NAMALWA (cell line): ENCODE results near the gene CCDC7.
"Not testable (repeated sequence)": the region's sequence is repeated elsewhere in the genome, so short reads cannot be mapped to it uniquely, and the experiment has no call there.

Experiments
- DNase-seq: peaks from one replicate; pipeline ENCODE4 v3.0.0-alpha.2; 2015; ENCODE audit warnings: low spot score

The CCDC7 gene

DNA sequence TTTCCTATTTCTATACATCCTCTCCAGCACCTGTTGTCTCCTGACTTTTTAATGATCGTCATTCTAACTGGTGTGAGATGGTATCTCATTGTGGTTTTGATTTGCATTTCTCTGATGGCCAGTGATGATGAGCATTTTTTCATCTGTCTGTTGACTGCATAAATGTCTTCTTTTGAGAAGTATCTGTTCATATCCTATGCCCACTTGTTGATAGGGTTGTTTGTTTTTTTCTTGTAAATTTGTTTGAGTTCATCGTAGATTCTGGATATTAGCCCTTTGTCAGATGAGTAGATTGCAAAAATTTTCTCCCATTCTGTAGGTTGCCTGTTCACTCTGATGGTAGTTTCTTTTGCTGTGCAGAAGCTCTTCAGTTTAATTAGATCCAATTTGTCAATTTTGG is 253.7 kb downstream of the CCDC7 start:
- DNase-seq = not testable (repeated sequence)

DNA sequence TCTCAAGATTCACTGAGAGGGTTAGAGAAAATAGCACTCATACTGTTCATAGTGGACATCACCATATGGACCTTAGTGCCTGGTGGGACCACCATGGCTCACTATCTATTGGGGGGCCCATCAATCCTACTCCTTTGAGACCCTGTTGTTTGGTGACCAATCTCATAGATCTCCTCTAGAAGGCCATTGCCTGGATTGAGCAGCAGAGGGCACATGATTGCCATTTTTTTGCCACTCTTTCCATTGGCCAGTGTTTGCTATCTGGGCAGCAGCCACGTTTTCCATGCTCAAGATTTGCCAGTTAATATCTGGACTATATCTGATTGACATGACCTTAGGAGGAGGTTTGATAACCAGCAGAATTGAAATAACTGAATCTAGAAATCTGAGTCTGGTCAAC is 267.6 kb downstream of the CCDC7 start:
- peak; percentile 4 for DNase-seq

DNA sequence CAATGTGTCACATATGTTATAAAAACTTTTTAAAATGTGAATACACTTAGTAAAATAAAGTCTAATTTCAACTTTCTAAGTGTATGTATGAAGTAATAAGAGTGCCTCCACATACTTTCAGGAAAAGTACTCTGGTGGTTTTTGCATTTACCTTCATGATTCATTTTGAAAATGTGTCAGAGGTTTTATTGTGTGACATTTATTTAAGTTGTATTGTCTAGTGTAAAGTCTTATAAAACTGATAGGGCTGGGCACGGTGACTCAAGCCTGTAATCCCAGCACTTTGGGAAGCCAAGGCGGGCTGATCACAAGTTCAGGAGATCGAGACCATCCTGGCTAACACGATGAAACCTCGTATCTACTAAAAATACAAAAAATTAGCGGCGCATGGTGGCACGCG is 285.6 kb downstream of the CCDC7 start:
- no peak for DNase-seq

DNA sequence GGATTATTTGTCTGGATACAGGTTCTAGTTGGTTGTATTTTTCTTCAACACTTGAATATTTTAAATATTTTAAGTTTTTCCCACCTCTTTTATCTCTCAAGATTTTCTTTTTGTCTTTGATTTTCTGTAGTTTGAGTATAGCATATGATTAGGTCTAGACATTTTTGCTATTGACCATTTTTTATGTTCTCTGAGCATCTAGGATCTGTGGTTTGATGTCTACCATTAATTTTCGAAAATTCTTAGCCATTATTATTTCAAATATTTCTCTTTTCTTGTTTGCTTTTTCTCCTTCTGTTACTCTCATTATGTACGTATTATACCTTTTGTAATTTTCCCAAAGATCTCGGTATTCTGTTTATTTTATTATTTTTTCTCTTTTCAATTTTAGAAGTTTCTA is 293.0 kb downstream of the CCDC7 start:
- DNase-seq = no peak

DNA sequence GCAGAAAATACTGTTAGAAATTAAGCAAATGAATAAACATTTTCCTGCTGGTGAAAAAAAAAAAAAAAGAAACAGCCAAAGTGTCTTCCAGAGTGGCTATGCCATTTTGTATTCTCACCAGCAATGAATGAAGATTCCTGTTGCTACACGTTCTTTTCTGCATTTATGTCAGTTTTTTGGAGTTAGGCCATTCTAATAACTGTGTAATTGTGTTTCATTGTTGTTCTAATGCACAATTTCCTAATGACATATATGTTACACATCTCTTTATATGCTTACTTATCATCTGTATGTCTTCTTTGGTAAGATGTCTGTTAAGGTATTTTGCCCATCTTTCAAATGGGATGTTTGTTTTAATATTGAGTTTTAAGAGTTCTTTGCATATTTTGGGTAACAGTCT is 298.4 kb downstream of the CCDC7 start:
- no peak for DNase-seq

DNA sequence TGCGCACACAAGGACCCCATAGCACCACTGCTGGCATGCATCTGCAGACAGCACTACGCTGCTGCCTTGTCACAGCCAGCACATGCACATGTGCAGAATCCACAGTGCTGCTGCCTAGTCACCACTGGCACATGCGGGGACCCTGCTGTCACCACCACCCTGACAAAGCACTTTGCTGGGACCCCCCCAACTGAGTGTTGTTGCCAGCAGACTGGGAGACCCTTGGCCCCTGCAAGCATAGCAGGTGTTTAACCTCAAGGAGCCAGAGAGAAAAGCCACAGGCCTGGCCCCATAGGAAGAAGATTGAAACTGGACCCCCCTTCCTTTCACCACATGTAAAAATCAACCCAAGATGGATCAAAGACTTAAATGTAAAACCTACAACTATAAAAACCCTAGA is 300.9 kb downstream of the CCDC7 start:
- no peak for DNase-seq

DNA sequence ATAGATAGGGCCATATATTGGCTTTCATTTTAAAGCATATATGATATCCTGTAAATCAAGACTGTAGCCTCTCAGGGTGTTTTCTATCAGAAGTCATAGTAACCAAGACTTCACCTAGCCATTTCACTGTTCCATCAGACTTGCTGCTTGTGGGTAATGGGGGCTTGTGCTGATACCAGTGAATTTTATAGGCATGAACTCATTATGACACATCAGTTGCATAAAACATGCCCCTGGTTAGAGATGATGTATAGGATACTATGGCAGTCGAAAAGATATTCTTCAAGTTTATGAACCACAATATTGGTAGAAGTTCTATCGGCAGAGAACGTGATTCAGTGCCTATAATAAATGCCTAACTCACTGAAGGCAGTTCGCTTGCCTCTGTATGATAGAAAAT is 305.6 kb downstream of the CCDC7 start:
- no peak for DNase-seq

DNA sequence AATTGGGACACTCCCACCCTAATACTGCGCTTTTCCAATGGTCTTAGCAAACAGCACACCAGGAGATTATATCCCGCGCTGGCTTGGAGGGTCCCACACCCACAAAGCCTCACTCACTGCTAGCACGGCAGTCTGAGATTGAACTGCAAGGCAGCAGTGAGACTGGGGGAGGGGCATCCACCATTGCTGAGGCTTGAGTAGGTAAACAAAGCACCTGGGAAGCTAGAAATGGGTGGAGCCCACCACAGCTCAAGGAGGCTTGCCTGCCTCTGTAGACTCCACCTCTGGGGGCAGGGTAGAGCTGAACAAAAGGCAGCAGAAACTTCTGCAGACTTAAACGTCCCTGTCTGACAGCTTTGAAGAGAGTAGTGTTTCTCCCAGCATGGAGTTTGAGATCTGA is 309.0 kb downstream of the CCDC7 start:
- peak; percentile 4 for DNase-seq

DNA sequence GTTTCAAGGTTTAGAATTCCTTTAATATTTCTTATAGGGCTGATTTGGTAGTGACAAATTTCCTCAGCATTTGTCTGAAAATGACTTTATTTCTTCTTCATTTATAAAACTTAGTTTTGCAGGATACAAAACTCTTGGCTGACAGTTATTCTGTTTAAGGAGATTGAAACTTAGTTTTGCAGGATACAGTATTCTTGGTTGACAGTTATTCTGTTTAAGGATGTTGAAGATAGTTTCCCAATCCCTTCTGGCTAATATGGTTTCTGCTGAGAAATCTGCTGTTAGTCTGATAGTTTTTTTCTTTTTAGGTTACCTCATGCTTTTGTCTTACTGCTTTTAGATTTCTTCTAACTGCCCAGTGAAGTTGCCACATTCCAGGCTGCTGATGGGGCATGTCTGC is 325.3 kb downstream of the CCDC7 start:
- no peak for DNase-seq

DNA sequence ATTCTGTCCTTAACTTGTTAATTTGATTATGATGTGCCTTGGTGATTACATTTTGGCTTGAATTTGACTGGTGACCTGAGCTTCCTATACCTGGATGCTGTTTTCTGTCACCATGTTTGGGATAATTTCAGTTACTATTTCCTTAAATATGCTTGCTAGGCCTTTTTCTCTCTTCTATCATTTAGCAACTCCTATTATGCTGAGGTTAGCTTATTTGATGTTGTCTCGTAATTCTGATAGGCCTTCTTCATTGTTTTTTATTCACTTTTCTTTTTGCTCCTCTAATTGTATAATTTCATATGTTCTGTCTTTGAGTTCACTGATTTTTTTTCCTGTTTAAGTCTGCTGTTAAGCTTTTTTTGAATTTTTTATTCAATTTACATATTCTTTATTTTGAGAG is 327.2 kb downstream of the CCDC7 start:
- DNase-seq = no peak

DNA sequence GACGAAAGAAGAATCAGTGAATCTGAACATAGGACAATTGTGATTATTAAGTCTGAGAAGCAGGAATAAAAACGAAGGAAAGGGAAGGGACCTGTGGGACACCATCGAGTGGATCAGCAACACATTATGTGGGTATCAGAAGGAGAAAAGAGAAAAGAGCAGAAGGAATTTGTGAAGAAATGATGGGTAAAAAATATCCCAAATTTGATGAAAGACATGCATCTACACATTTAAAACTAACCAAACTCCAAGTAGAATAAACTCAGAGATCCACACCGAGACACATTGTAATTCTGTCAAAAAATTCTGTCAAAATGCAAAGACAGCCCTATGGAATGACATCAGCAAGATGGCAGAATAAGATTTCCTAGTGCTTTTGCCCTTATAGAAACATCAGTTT is 341.0 kb downstream of the CCDC7 start:
- no peak for DNase-seq

DNA sequence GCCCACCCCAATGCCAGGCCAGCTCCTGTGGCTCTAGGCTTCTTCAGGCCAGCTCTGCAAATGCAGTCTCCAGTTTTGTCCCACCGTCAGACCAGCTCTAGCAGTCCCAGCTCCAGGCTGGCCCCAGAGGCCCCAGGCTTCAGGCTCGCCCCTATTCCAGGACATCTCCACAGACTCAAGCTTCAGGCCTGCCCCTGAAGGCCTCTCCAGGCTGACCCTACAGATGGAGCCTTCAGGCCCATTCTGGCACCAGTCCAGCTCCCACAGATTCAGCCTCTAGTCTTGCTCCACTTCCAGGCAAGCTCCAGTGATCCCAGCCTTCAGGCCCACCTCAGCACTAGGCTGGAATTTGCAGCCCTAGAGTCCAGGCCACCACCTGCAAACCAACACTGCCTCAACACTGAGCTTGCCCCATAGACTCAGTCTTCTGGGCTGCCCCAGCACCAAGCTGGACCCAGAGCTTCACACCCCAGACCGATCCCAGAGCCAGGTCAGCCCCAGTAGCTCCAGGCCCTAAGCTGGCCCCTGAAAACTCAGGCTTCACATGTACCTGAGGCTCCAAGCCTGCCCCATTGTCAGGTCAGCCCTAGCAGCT is 341.8 kb downstream of the CCDC7 start:
- DNase-seq = no peak

DNA sequence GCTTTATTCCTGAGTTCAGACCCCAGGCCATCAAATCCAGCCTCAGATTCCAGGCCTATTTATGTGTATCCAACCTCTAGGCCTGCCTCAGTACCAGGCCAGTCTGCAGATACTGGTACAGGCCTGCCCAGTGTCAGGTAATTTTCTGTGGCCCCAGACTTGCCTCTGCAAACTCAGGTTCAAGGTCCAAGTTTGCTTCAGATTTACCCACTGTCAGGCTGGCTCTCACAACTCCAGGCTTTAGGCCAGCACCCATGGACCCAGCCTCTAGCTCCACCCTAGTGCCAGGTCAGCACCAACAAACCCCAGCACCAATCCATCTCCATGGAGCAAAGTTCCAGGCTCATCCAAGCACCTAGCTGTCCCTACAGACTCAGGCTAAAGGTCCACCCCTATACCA is 342.4 kb downstream of the CCDC7 start:
- DNase-seq = no peak

DNA sequence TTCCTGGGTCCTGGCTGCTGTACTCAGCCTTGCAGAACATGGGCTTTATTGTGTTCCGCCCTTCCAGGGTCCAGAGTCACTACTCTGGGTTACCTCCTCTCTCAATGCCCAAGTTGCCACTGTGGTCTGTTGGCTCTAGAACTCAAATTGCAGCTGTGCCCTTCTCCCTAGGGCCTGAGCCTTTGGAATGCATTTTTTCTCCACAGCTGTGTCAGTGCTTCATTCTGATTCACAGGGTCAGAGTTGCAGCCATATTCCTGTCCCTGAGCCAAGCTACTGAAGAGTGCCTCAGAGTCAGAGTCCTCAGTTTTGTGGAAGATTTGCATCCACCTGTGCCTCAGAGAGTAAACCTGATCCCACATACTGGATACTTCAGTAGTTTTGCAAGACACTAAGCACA is 344.5 kb downstream of the CCDC7 start:
- no peak for DNase-seq

DNA sequence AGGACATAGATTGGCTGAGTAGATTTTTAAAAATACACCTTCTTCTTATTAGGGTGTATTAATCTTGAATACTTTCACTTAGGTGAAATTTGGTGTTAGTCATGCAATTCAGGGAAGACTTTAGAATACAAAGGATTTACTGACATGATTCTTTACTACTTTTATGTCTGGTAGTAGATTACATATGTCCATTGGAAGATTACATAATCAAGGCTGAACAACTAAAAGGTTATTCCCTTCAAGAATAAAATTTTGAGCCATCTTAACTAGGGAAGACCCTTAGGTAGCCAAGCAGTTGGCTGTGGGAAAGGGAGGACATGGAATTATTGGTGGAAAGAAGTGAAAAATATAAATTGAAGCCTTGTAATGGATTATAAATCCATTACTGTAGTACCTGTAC is 347.1 kb downstream of the CCDC7 start:
- DNase-seq = no peak

DNA sequence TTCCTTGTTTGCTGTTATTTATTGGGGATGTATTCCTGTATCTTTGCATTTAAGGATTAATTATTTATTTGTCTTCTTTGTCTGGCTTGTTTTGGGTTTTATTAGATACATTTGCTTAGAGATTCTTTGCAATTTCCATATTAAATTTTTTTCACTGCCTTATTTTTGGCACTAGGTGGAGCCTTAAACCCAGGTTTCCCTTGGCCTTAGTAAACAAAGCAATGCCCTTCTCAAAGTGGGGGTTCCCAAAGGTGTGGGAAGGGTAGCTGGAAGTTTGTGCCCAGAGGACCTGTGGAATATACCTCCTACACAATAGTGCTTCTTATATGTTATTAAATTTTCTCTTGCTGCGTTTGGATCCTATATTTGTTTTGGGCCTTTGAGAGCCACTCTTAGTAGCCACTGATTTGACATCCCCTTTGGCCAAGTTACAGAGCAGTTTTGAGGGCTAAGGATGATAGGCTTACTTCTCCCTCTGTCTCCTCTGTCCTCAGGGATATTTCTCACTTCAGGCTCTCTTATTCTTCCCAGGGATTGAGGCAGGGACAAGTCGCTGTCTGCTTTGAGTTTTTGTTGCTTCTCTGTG is 349.8 kb downstream of the CCDC7 start:
- DNase-seq = peak; percentile 50

DNA sequence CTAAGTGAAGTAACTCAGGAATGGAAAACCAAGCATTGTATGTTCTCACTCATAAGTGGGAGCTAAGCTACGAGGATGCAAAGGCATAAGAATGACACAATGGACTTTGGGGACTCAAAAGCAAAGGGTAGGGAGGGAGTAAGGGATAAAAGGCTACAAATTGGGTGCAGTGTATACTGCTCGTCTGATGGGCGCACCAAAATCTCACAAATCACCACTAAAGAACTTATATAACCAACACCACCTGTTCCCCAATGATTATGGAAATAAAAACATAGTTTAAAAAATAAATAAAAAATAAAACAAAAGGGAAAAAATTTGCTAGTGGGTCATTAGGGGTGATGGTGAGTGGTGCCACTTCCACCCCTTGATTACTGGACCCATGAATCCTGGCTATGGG is 351.5 kb downstream of the CCDC7 start:
- not testable (repeated sequence) for DNase-seq

DNA sequence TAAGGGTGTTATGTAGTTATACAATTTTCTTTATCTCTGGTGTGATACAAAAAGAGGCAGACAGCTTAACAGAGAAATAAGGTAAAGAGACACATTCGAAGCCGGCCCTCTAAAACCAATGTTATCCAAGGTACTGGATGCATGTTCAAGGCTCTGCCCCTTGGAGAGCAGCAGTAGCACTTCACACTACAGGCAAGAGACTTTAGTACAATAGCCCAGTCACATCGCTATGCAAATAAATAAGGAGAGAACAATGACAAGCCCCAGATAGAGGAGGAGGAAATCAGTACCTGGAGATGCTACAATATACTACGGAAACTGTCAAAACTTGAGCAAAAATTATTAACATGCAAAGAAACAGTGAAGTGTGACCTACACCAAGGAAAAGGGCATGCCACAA is 401.0 kb downstream of the CCDC7 start:
- no peak for DNase-seq

DNA sequence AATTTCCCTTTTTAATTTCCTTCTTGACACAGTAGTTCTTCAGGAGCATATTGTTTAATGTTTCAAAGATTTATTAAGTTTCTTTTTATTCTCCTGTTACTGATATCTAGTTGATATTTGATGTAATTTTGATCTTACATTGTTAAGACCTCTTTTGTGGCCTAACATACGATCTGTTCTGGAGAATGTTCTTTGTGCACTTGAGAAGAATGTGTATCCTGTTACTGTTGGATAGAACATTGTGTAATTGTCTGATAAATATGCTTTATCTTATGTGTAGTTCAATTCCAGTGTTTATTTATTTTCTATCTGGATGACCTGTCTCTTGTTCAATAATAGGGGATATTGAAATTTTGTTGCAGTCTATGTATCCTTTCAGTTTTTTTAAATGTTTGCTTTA is 405.4 kb downstream of the CCDC7 start:
- no peak for DNase-seq

DNA sequence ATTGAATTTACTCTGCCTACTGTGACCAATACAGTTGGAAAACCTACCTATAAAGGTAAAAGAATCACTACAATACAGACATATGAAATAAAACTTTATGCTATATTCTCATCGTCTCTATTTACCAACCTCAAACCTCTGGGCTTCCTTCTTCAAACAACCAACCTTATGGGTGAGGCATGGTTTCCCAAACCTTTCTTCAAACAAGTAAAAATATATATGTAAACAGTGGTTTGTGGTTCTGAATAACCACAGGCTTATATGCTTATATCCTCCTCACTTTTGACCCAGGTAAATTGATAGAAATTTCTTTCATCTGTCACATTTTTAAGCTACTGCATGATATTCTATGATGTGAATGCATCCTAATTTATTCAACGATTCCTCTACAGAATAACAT is 408.5 kb downstream of the CCDC7 start:
- no peak for DNase-seq

DNA sequence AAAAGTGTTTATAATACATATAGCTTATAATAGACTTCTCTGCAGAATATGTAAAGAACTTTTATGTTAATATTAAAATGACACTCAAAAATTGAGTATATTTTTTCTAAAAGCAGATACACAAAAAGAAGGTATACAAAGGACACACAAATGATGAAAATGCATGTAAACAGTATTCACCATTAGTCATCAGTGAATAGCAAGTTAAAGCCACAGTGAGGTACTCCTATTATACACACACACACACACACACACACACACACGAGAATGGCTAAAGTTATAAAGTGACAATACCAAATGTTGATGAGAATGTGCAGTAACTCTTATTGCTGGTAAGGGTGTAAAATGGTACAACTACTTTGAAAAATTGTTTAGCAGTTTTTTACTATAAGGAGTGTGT is 419.2 kb downstream of the CCDC7 start:
- no peak for DNase-seq

DNA sequence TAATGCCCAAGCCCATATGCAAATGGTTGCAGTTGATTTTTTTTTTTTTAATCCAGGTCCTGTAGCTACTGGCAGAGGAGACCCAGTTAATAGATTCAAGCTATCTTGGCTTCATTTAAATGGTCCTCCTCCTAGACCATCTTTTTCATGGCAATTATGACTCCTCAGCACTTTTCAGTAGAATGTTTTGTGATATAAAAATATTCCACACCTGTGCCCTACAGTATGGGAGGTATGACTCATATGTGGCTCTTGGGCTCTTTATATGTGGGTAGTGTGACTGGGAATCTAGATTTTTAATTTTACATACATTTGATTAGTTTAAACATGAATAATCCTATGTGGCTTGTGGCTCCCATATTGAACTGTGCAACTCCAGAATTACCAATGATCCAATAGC is 432.0 kb downstream of the CCDC7 start:
- no peak for DNase-seq

DNA sequence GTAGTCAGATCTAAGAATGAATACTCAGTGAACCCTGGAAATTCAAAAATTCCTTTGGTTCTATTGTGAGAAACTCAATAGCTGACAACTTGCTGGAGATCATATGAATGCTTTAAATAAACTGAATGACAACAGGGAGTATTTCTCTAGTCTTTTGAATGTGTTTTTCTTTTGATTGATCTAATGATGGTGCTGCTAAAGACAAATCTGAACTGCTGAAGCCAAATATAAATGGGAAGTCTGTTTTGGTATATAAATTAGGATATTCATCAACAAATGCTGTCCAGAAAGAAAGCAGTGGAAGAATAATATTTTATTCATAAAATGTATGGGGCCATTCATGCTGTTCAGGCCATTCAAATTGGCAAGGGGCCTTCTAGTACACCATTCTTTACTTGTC is 432.7 kb downstream of the CCDC7 start:
- DNase-seq = no peak

DNA sequence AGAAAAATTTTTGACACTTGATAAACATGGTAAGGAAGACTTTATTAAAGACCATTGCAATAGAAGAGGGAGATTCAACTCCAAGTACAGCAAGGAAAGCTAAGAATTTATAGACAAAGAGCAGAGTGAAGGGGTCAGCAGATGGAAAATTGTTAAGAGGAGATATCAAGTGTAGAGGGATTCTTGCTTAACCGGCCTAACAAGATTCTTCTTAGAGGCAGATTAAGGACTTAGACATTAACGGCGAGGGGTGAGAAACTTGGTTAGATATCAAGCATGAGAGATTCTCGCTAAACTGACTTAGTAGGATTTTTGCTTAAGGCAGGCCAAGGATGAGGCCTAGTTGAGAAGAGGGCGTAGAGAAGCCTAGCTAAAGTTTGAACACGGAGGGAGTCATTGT is 436.1 kb downstream of the CCDC7 start:
- DNase-seq = no peak

DNA sequence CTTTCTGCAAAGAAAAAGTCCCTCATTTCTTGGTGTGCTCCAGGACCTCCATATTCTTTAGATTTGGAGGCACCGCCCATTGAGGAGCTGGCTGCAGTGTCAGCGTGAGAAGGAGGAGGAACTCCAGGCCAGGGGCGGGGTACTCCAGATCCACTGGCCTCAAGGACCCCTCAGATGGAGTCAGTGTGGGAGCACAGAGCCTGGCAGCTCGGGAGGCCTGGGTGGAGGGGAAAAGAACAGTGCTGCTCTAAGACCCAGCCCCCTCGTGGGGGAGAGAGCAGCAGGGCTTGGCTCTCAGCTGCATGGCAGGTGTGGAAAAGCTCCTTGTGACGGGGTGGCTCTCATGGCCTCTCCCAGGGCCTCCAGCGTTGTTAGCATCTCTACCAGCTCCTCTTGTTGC is 441.5 kb downstream of the CCDC7 start:
- no peak for DNase-seq
